ENCODE results near the gene SAMD15. TPM values are rescaled to one million over a fixed set of nuclear protein-coding genes. Genes with fewer than 3 reads are reported as not detected.

Gene SAMD15
- total and polyA plus RNA-seq, 2 experiments from 2014 or later, result 0.61 to 0.76 TPM

DNA sequence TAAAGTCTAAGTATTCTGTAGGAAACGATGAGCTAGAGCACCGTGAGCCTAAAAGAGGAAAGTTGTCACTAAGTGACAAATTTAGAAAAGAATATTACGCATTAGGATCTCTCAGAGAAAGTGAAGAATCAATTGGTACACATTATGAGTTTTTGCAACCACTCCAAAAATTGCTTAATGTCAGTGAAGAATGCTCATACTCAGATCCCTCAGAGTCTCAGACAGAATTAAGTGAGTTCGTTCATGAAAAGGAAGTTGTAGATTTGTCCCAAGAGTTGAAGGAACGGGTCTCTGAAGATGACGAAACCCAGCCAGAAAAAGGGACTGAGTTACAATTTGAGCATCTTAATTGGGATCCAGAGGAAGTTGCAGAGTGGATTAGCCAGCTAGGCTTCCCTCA, 1.5 kb downstream of the SAMD15 start (continued):
- TF ChIP-seq, protein P1, sequence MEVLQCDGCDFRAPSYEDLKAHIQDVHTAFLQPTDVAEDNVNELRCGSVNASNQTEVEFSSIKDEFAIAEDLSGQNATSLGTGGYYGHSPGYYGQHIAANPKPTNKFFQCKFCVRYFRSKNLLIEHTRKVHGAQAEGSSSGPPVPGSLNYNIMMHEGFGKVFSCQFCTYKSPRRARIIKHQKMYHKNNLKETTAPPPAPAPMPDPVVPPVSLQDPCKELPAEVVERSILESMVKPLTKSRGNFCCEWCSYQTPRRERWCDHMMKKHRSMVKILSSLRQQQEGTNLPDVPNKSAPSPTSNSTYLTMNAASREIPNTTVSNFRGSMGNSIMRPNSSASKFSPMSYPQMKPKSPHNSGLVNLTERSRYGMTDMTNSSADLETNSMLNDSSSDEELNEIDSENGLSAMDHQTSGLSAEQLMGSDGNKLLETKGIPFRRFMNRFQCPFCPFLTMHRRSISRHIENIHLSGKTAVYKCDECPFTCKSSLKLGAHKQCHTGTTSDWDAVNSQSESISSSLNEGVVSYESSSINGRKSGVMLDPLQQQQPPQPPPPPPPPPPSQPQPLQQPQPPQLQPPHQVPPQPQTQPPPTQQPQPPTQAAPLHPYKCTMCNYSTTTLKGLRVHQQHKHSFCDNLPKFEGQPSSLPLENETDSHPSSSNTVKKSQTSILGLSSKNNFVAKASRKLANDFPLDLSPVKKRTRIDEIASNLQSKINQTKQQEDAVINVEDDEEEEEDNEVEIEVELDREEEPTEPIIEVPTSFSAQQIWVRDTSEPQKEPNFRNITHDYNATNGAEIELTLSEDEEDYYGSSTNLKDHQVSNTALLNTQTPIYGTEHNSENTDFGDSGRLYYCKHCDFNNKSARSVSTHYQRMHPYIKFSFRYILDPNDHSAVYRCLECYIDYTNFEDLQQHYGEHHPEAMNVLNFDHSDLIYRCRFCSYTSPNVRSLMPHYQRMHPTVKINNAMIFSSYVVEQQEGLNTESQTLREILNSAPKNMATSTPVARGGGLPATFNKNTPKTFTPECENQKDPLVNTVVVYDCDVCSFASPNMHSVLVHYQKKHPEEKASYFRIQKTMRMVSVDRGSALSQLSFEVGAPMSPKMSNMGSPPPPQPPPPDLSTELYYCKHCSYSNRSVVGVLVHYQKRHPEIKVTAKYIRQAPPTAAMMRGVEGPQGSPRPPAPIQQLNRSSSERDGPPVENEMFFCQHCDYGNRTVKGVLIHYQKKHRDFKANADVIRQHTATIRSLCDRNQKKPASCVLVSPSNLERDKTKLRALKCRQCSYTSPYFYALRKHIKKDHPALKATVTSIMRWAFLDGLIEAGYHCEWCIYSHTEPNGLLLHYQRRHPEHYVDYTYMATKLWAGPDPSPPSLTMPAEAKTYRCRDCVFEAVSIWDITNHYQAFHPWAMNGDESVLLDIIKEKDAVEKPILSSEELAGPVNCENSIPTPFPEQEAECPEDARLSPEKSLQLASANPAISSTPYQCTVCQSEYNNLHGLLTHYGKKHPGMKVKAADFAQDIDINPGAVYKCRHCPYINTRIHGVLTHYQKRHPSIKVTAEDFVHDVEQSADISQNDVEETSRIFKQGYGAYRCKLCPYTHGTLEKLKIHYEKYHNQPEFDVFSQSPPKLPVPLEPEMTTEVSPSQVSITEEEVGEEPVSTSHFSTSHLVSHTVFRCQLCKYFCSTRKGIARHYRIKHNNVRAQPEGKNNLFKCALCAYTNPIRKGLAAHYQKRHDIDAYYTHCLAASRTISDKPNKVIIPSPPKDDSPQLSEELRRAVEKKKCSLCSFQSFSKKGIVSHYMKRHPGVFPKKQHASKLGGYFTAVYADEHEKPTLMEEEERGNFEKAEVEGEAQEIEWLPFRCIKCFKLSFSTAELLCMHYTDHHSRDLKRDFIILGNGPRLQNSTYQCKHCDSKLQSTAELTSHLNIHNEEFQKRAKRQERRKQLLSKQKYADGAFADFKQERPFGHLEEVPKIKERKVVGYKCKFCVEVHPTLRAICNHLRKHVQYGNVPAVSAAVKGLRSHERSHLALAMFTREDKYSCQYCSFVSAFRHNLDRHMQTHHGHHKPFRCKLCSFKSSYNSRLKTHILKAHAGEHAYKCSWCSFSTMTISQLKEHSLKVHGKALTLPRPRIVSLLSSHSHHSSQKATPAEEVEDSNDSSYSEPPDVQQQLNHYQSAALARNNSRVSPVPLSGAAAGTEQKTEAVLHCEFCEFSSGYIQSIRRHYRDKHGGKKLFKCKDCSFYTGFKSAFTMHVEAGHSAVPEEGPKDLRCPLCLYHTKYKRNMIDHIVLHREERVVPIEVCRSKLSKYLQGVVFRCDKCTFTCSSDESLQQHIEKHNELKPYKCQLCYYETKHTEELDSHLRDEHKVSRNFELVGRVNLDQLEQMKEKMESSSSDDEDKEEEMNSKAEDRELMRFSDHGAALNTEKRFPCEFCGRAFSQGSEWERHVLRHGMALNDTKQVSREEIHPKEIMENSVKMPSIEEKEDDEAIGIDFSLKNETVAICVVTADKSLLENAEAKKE (CRISPR knock-in tag; IDR thresholded peaks at IDR 0.05), result no peak
- TF ChIP-seq STAT1 (IDR thresholded peaks at IDR 0.05; ENCODE audit: unreplicated experiment), result no peak

GRCh38 chr14:77390188-77390587, 13.0 kb downstream of the SAMD15 start:
- no peaks in the 10 kb centered on the region for H3K9me2 ChIP-seq (ENCODE audit: insufficient read depth)
- Mint-ChIP-seq H3K4me3 (no peak overlapping the region), H3K27me3 (ENCODE audit: insufficient read depth, low read depth, poor library complexity) (peaks cover 2% of the 10 kb centered on the region), H3K27ac (no peak overlapping the region), H3K36me3 (ENCODE audit: low read depth) (no peaks in the 10 kb centered on the region), H3K9me3 (no peaks in the 10 kb centered on the region; the same call in 2 of the 3 replicates), H3K4me1 (no peaks in the 10 kb centered on the region)
- no peaks in the 10 kb centered on the region for H3K79me2 ChIP-seq (replicated peaks; ENCODE audit: insufficient read depth)
- no peak overlapping the region for H3K27ac ChIP-seq (ENCODE audit: low read depth)
- DNase-seq (ENCODE audit: low spot score), result no peak
- no peaks in the 10 kb centered on the region for H3K27me3 ChIP-seq (ENCODE audit: insufficient read depth)
- no peaks in the 10 kb centered on the region for H4K20me1 ChIP-seq (replicated peaks; ENCODE audit: insufficient read depth)
- no peaks in the 10 kb centered on the region for H3K4me1 ChIP-seq (ENCODE audit: insufficient read depth)
- no peak overlapping the region for H2AFZ ChIP-seq
- H3K4me2 ChIP-seq, result no peak overlapping the region
- no peaks in the 10 kb centered on the region for H3K36me3 ChIP-seq (ENCODE audit: insufficient read depth)
- H3F3A ChIP-seq (replicated peaks; ENCODE audit: low read depth), result no peaks in the 10 kb centered on the region
- no peak overlapping the region for H3K4me3 ChIP-seq
- no peak for ATAC-seq
- TF ChIP-seq ZNF331 (CRISPR knock-in tag; IDR thresholded peaks at IDR 0.05; ENCODE audit: low read depth) (no peak), REST (IDR thresholded peaks at IDR 0.05; ENCODE audit: unreplicated experiment) (no peak), ZNF114 (CRISPR knock-in tag; IDR thresholded peaks at IDR 0.05) (no peak), POLR2AphosphoS5 (IDR thresholded peaks at IDR 0.05; ENCODE audit: low read depth) (no peak), EZH2phosphoT487 (IDR thresholded peaks at IDR 0.05; ENCODE audit: unreplicated experiment) (no peak), NANOG (IDR thresholded peaks at IDR 0.05; ENCODE audit: borderline replicate concordance) (no peak), CREB1 (CRISPR knock-in tag; IDR thresholded peaks at IDR 0.05; ENCODE audit: low read depth) (no peak)
